Sigmoid colon (tissue), 3 donors: ENCODE data around the gene GSC2.

Experiments used
- POLR2A ChIP-seq, 2 donors: fragments of 450-650 bp; IDR thresholded peaks; one replicate each; pipeline ENCODE4 v1.6.1; 2016; ENCODE audit warnings: antibody characterized with exemption in 2 of 2, mild to moderate bottlenecking in 2 of 2, moderate library complexity in 2 of 2
- TF ChIP-seq, protein P1 (sequence below), 4 experiments: fragments of 450-650 bp in 3 of 4; fragments of 200-600 bp in 1 of 4; IDR thresholded peaks; one replicate each; pipeline ENCODE4 v1.5.1; 2016 to 2019; ENCODE audit warnings: antibody characterized with exemption in 4 of 4, mild to moderate bottlenecking in 3 of 4, moderate library complexity in 2 of 4

DNA sequence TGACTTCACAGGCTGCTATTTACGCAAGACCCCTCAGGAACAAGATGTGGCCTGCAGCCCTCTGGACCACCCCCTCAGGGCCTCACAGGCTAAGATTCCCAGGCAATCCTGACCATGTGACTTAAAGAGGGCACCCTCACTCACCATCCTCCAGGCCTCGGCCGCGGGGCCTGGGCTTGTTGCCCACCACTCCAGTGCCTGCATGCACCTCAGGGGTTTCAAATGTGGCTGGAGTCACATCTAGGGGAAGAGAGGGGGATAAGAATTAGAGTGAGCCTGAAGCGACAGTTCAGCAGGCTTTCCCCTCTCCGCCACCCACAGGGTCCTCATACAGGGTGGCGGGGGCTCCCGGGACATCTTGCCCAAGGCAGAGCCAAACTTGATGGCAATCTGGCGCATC lies 7.7 kb downstream of the GSC2 start:
- TF ChIP-seq, protein P1, sequence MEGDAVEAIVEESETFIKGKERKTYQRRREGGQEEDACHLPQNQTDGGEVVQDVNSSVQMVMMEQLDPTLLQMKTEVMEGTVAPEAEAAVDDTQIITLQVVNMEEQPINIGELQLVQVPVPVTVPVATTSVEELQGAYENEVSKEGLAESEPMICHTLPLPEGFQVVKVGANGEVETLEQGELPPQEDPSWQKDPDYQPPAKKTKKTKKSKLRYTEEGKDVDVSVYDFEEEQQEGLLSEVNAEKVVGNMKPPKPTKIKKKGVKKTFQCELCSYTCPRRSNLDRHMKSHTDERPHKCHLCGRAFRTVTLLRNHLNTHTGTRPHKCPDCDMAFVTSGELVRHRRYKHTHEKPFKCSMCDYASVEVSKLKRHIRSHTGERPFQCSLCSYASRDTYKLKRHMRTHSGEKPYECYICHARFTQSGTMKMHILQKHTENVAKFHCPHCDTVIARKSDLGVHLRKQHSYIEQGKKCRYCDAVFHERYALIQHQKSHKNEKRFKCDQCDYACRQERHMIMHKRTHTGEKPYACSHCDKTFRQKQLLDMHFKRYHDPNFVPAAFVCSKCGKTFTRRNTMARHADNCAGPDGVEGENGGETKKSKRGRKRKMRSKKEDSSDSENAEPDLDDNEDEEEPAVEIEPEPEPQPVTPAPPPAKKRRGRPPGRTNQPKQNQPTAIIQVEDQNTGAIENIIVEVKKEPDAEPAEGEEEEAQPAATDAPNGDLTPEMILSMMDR (IDR thresholded peaks at IDR 0.05) = no peak
- TF ChIP-seq POLR2A (IDR thresholded peaks at IDR 0.05) = no peak
